H1 (cell line): Measurements from ENCODE around the gene UNC80. TPM values are rescaled to one million over a fixed set of nuclear protein-coding genes. Genes with fewer than 3 reads are reported as not detected.

Experiments used
- CTCF ChIA-PET: fragments of 300-600 bp; sonication (Branson Sonifier 250); formaldehyde crosslinking; loops from one replicate; lab custom pipeline; 2021; ENCODE audit not compliant: partially characterized antibody; lab: Charles Lee
- POLR2A ChIA-PET: fragments of 300-600 bp; sonication (Branson Sonifier 250); formaldehyde crosslinking; loops from one replicate; lab custom pipeline; 2021; ENCODE audit warnings: inconsistent platforms; ENCODE audit not compliant: partially characterized antibody; lab: Charles Lee
- DNase-seq, 2 experiments: peaks; one replicate each; pipeline versions ENCODE4 v3.0.0 to v3.0.0-alpha.2; 2010 to 2022; ENCODE audit warnings: low spot score in 2 of 2, low read depth in 1 of 2, mixed read lengths in 1 of 2
- FAIRE-seq: peaks from 2 replicates; lab custom pipeline; 2011; peaks lifted over from hg19 to GRCh38; lab: Jason Lieb, UNC
- H2AFZ ChIP-seq: 2 replicates; pipeline ENCODE4 v1.8.1; 2012; ENCODE audit warnings: low read length, inconsistent platforms
- H2AK5ac ChIP-seq: 2 replicates; pipeline ENCODE4 v1.6.1; 2013; ENCODE audit warnings: low read depth, low read length
- H2BK120ac ChIP-seq: replicated peaks from 2 replicates; pipeline ENCODE3; 2013; ENCODE audit warnings: low read depth, low read length, inconsistent platforms
- H2BK12ac ChIP-seq: 2 replicates; pipeline ENCODE4 v1.6.1; 2013; ENCODE audit warnings: low read depth, low read length
- H2BK15ac ChIP-seq: 2 replicates; pipeline ENCODE4 v1.6.1; 2013; ENCODE audit warnings: low read length
- H2BK20ac ChIP-seq: 2 replicates; pipeline ENCODE4 v1.6.1; 2013; ENCODE audit warnings: low read length
- H2BK5ac ChIP-seq: 2 replicates; pipeline ENCODE4 v1.6.1; 2013; ENCODE audit warnings: low read depth, low read length
- H3K14ac ChIP-seq: 2 replicates; pipeline ENCODE4 v1.6.1; 2013; ENCODE audit warnings: inconsistent platforms; ENCODE audit not compliant: insufficient read length
- H3K18ac ChIP-seq: 2 replicates; pipeline ENCODE4 v1.6.1; 2013; ENCODE audit warnings: low read length; ENCODE audit errors: extremely low read depth
- H3K23ac ChIP-seq: 2 replicates; pipeline ENCODE4 v1.6.1; 2013; ENCODE audit warnings: inconsistent platforms; ENCODE audit not compliant: insufficient read length
- H3K23me2 ChIP-seq: 2 replicates; pipeline ENCODE4 v1.6.1; 2013; ENCODE audit warnings: low read depth, low read length
- H3K27ac ChIP-seq: 2 replicates; pipeline ENCODE4 v1.6.1; 2011; ENCODE audit warnings: low read depth, low read length, inconsistent platforms
- H3K27me3 ChIP-seq, 4 experiments: replicated peaks in 1 of 4; 1 replicate in 1 of 4; 2 replicates in 3 of 4; pipeline versions ENCODE4 v1.6.1 to v1.8.1; 2011 to 2013; ENCODE audit warnings: low read length in 3 of 4, mild to moderate bottlenecking in 3 of 4, inconsistent platforms in 2 of 4, mixed read lengths in 2 of 4, moderate library complexity in 1 of 4; ENCODE audit not compliant: control insufficient read depth in 3 of 4, insufficient read depth in 3 of 4; ENCODE audit errors: extremely low read depth in 1 of 4
- H3K36me3 ChIP-seq, 4 experiments: 2 replicates each; pipeline versions ENCODE4 v1.6.1 to v1.8.1; 2011 to 2013; ENCODE audit warnings: mild to moderate bottlenecking in 4 of 4, low read length in 3 of 4, moderate library complexity in 2 of 4, control low read depth in 1 of 4, inconsistent platforms in 1 of 4; ENCODE audit not compliant: insufficient read depth in 4 of 4, control insufficient read depth in 2 of 4
- H3K4ac ChIP-seq: replicated peaks from 2 replicates; pipeline ENCODE3; 2013; ENCODE audit warnings: low read length, low read depth, mixed read lengths, inconsistent platforms; ENCODE audit not compliant: insufficient read length
- H3K4me1 ChIP-seq, 4 experiments: replicated peaks in 1 of 4; 1 replicate in 1 of 4; 2 replicates in 3 of 4; pipeline versions ENCODE4 v1.6.1 to v1.8.1; 2011 to 2013; ENCODE audit warnings: low read length in 3 of 4, inconsistent platforms in 2 of 4, mixed read lengths in 1 of 4; ENCODE audit not compliant: insufficient read depth in 4 of 4, control insufficient read depth in 3 of 4
- H3K4me2 ChIP-seq, 2 experiments: 2 replicates each; pipeline versions ENCODE4 v1.6.1 to v1.8.1; 2011 to 2013; ENCODE audit warnings: low read depth in 2 of 2, low read length in 2 of 2, control low read depth in 1 of 2, inconsistent platforms in 1 of 2, mild to moderate bottlenecking in 1 of 2; ENCODE audit not compliant: insufficient read depth in 1 of 2
- H3K4me3 ChIP-seq, 4 experiments: fragments of 200-600, 300-600 bp in 1 of 4; sonication (generic), shearing (Covaris generic), sonication (Bioruptor Twin) in 1 of 4; 2 replicates each; pipeline versions ENCODE4 v1.5.1 to v1.8.1; 2011 to 2016; ENCODE audit warnings: low read length in 4 of 4, low read depth in 3 of 4, control low read depth in 2 of 4, inconsistent platforms in 2 of 4, mild to moderate bottlenecking in 2 of 4, mixed read lengths in 1 of 4, moderate library complexity in 1 of 4; ENCODE audit not compliant: insufficient read depth in 2 of 4; ENCODE audit errors: extremely low read depth in 1 of 4
- H3K56ac ChIP-seq: replicated peaks from 2 replicates; pipeline ENCODE3; 2013; ENCODE audit warnings: low read depth, mild to moderate bottlenecking, mixed read lengths, low read length, inconsistent platforms; ENCODE audit not compliant: insufficient read length
- H3K79me1 ChIP-seq: 2 replicates; pipeline ENCODE4 v1.6.1; 2013; ENCODE audit warnings: low read depth, low read length, control low read depth
- H3K79me2 ChIP-seq, 2 experiments: 2 replicates each; pipeline versions ENCODE4 v1.6.1 to v1.8.1; 2012 to 2013; ENCODE audit warnings: low read length in 2 of 2, mild to moderate bottlenecking in 2 of 2, inconsistent platforms in 1 of 2; ENCODE audit not compliant: insufficient read depth in 2 of 2, control insufficient read depth in 1 of 2
- H3K9ac ChIP-seq, 4 experiments: replicated peaks in 1 of 4; 1 replicate in 1 of 4; 2 replicates in 3 of 4; pipeline versions ENCODE4 v1.6.1 to v1.8.1; 2011 to 2013; ENCODE audit warnings: low read depth in 3 of 4, low read length in 3 of 4, control low read depth in 2 of 4, mild to moderate bottlenecking in 2 of 4, moderate library complexity in 2 of 4, inconsistent platforms in 1 of 4; ENCODE audit errors: extremely low read depth in 1 of 4
- H3K9me3 ChIP-seq, 2 experiments: 2 replicates each; pipeline versions ENCODE4 v1.6.1 to v1.8.1; 2012 to 2013; ENCODE audit warnings: mild to moderate bottlenecking in 2 of 2, moderate library complexity in 2 of 2, control low read depth in 1 of 2, inconsistent platforms in 1 of 2, low read depth in 1 of 2, low read length in 1 of 2, mixed read lengths in 1 of 2; ENCODE audit not compliant: insufficient read depth in 2 of 2
- H4K20me1 ChIP-seq, 2 experiments: replicated peaks in 1 of 2; 2 replicates each; pipeline versions ENCODE3 to v1.8.1; 2011 to 2013; ENCODE audit warnings: inconsistent platforms in 2 of 2, low read length in 2 of 2, mild to moderate bottlenecking in 1 of 2; ENCODE audit not compliant: insufficient read depth in 2 of 2, control insufficient read depth in 1 of 2
- H4K5ac ChIP-seq: 2 replicates; pipeline ENCODE4 v1.6.1; 2013; ENCODE audit warnings: low read length, low read depth, mixed read lengths, inconsistent platforms; ENCODE audit not compliant: insufficient read length
- H4K8ac ChIP-seq: 2 replicates; pipeline ENCODE4 v1.8.0; 2013; ENCODE audit warnings: mild to moderate bottlenecking, moderate library complexity, low read length, inconsistent platforms; ENCODE audit not compliant: insufficient read depth; ENCODE audit errors: extremely low read depth
- H4K91ac ChIP-seq: replicated peaks from 2 replicates; pipeline ENCODE3; 2013; ENCODE audit warnings: low read length, mixed read lengths, inconsistent platforms; ENCODE audit not compliant: insufficient read length
- CHD1 ChIP-seq: IDR thresholded peaks from 2 replicates; pipeline ENCODE4 v1.6.1; 2012; ENCODE audit warnings: low read depth, low read length, improper control_type of control experiment
- EZH2 ChIP-seq: fragments of 200-600 bp; sonication (generic); IDR thresholded peaks from 2 replicates; pipeline ENCODE4 v1.7.1; 2012; ENCODE audit warnings: low read depth, mild to moderate bottlenecking, moderate library complexity, low read length, inconsistent platforms; ENCODE audit not compliant: severe bottlenecking
- FOSL1 ChIP-seq: IDR thresholded peaks from 2 replicates; pipeline ENCODE4 v1.6.1; 2011; ENCODE audit warnings: mild to moderate bottlenecking, low read depth, low read length, moderate library complexity; ENCODE audit not compliant: insufficient read depth
- JUN ChIP-seq: IDR thresholded peaks from 2 replicates; pipeline ENCODE4 v1.6.1; 2011; ENCODE audit warnings: low read depth, mild to moderate bottlenecking, improper control_type of control experiment, low read length
- NANOG ChIP-seq: IDR thresholded peaks from 2 replicates; pipeline ENCODE4 v1.6.1; 2011; ENCODE audit warnings: low read length, low read depth, mild to moderate bottlenecking, inconsistent platforms; ENCODE audit not compliant: insufficient read depth, poor library complexity, severe bottlenecking
- POLR2AphosphoS5 ChIP-seq: IDR thresholded peaks from 2 replicates; pipeline ENCODE4 v1.6.1; 2011; ENCODE audit warnings: low read depth, low read length
- POU5F1 ChIP-seq: IDR thresholded peaks from 2 replicates; pipeline ENCODE4 v1.6.1; 2011; ENCODE audit warnings: low read depth, mild to moderate bottlenecking, low read length, moderate library complexity
- SIRT6 ChIP-seq: IDR thresholded peaks from one replicate; pipeline ENCODE4 v1.7.1; 2012; ENCODE audit warnings: low read length, inconsistent platforms
- YY1 ChIP-seq: IDR thresholded peaks from 2 replicates; pipeline ENCODE4 v1.6.1; 2011; ENCODE audit warnings: low read depth, mild to moderate bottlenecking, low read length
- WGBS, 2 experiments: shearing (Covaris generic) in 1 of 2; methylation state at CpG; one replicate each; pipeline versions ENCODE4 v1.1.6 to v1.1.7; 2013 to 2015; ENCODE audit warnings: low lambda C conversion rate in 2 of 2, mixed read lengths in 2 of 2, inconsistent platforms in 1 of 2, low coverage in 1 of 2, missing lambda C conversion rate in 1 of 2; ENCODE audit not compliant: insufficient replicate concordance in 2 of 2, insufficient coverage in 1 of 2, insufficient read length in 1 of 2; ENCODE audit errors: extremely low coverage in 1 of 2, missing lambda C conversion rate in 1 of 2; 5-methylcytosine and 5-hydroxymethylcytosine counted together
- polyA plus RNA-seq, 7 experiments: library from polyadenylated mRNA; depleted of rRNA in 3 of 7; stranded (reverse) in 5 of 7; unstranded in 2 of 7; fragments of >200 nt in 5 of 7; fragments of 200-250 nt in 2 of 7; gene quantifications; 1 replicate in 5 of 7; 2 replicates in 1 of 7; 4 replicates in 1 of 7; pipeline versions ENCODE4 v1.2.1 to v1.2.3, GENCODE V29; 2011 to 2013; ENCODE audit warnings: missing spikeins in 2 of 7, mixed read lengths in 2 of 7
- total RNA-seq: library from RNA; stranded (reverse); fragmentation: NEBNext Ultra II Directional; extraction: Animal tissue kit (Norgen Biotek cat#: 25700); gene quantifications from 2 replicates; pipeline ENCODE4 v1.2.1, GENCODE V29; 2021
- TF ChIP-seq, protein P1 (sequence below), 3 experiments: IDR thresholded peaks; 1 replicate in 2 of 3; 2 replicates in 1 of 3; pipeline versions ENCODE4 v1.5.1 to v1.6.1; 2011; ENCODE audit warnings: low read length in 3 of 3, mild to moderate bottlenecking in 3 of 3, inconsistent platforms in 2 of 3, low read depth in 1 of 3, moderate library complexity in 1 of 3; ENCODE audit not compliant: insufficient read depth in 1 of 3; ENCODE audit errors: control extremely low read depth in 1 of 3
- TF ChIP-seq, protein P2 (sequence below): IDR thresholded peaks from 2 replicates; pipeline ENCODE4 v1.6.1; 2011; ENCODE audit warnings: low read depth, mild to moderate bottlenecking, low read length; ENCODE audit not compliant: insufficient read depth

The UNC80 gene
- total and polyA plus RNA-seq, 2 of the 8 experiments (the other 6 are each of a cell fraction or from before 2014, with no cell fraction given): 0.53 to 0.56 TPM

DNA sequence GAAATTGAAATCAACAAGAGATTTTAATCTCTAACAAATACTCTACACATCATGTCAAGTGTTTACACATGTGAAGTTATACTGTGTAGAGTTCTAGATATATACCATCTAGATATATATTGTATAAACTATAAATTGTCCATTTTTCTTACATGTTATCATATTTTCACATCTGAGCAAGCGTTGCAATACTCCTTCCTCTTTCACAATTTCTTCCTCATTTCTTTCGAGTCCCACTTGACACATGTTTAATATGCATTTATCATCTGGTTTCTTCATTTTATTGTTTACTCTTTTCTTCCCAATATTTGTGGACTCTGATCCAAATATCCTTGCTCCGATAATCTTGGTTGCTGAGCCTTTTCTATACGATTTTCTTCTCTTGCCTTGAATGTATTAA, 50.2 kb downstream of the UNC80 start:
- H2AK5ac ChIP-seq: no peak overlapping the region
- H2BK12ac ChIP-seq: no peak overlapping the region
- no peaks in the 10 kb centered on the region for H4K20me1 ChIP-seq
- H3K9me3 ChIP-seq: peaks cover 0 to 3% of the 10 kb centered on the region in 2 experiments; a peak in 2 of 4 replicates
- no peak overlapping the region for H3K14ac ChIP-seq
- WGBS, 2 experiments: 89 to 100% methylated on average over 1 to 4 of the region's 4 CpGs
- no peak overlapping the region for H3K56ac ChIP-seq
- H3K9ac ChIP-seq: no peak overlapping the region
- H3K36me3 ChIP-seq: 0 out of 8 replicates have a peak, but pooled peaks cover 0 to 3% (median 0%) of the 10 kb centered on the region in 4 experiments
- no peak overlapping the region for H2BK20ac ChIP-seq
- CTCF ChIA-PET: interaction anchor here (0.9 to 1.6 kb wide), 2 partner anchors 12 to 487 kb away, joined by 3 to 8 read pairs; no protein-coding TSS in a partner anchor
- no peak overlapping the region for H2BK5ac ChIP-seq
- DNase-seq: no peak
- H3K4me1 ChIP-seq: peaks cover 0 to 10% (median 4%) of the 10 kb centered on the region in 4 experiments; a peak in 4 of 7 replicates
- POLR2A ChIA-PET: no interaction called here
- no peaks in the 10 kb centered on the region for H3K79me2 ChIP-seq
- no peak overlapping the region for H3K27ac ChIP-seq
- H3K4ac ChIP-seq: no peak overlapping the region
- H2AFZ ChIP-seq: no peak overlapping the region
- no peak for FAIRE-seq
- H3K27me3 ChIP-seq: peaks cover 0 to 2% (median 0%) of the 10 kb centered on the region in 4 experiments; a peak in 1 of 7 replicates
- no peak overlapping the region for H3K23ac ChIP-seq
- no peak overlapping the region for H3K18ac ChIP-seq
- no peak overlapping the region for H2BK120ac ChIP-seq
- no peak overlapping the region for H3K4me2 ChIP-seq
- H4K8ac ChIP-seq: no peak overlapping the region
- H4K91ac ChIP-seq: no peak overlapping the region
- no peaks in the 10 kb centered on the region for H3K23me2 ChIP-seq
- no peak overlapping the region for H3K4me3 ChIP-seq
- no peak overlapping the region for H4K5ac ChIP-seq
- no peaks in the 10 kb centered on the region for H3K79me1 ChIP-seq
- H2BK15ac ChIP-seq: no peak overlapping the region
- TF ChIP-seq POU5F1 (no peak), EZH2 (no peak), YY1 (no peak), FOSL1 (no peak), POLR2AphosphoS5 (no peak), CHD1 (no peak), SIRT6 (no peak), JUN (no peak), NANOG (no peak)
- TF ChIP-seq, protein P1, sequence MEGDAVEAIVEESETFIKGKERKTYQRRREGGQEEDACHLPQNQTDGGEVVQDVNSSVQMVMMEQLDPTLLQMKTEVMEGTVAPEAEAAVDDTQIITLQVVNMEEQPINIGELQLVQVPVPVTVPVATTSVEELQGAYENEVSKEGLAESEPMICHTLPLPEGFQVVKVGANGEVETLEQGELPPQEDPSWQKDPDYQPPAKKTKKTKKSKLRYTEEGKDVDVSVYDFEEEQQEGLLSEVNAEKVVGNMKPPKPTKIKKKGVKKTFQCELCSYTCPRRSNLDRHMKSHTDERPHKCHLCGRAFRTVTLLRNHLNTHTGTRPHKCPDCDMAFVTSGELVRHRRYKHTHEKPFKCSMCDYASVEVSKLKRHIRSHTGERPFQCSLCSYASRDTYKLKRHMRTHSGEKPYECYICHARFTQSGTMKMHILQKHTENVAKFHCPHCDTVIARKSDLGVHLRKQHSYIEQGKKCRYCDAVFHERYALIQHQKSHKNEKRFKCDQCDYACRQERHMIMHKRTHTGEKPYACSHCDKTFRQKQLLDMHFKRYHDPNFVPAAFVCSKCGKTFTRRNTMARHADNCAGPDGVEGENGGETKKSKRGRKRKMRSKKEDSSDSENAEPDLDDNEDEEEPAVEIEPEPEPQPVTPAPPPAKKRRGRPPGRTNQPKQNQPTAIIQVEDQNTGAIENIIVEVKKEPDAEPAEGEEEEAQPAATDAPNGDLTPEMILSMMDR (IDR thresholded peaks at IDR 0.05; ENCODE audit: control extremely low read depth in 1 of 3, insufficient read depth in 1 of 3, low read depth in 1 of 3, low read length in 3 of 3): no peak
- TF ChIP-seq, protein P2, sequence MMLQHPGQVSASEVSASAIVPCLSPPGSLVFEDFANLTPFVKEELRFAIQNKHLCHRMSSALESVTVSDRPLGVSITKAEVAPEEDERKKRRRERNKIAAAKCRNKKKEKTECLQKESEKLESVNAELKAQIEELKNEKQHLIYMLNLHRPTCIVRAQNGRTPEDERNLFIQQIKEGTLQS: no peak
